ENCODE data around the gene ADAMTS2. TPM values are rescaled to one million over a fixed set of nuclear protein-coding genes. Genes with fewer than 3 reads are reported as not detected.

The ADAMTS2 gene
- total RNA-seq, 1 donor from 2014 or later, result 25.5 TPM

- no peak for DNase-seq (ENCODE audit: low read depth)
Observed at GRCh38 chr5:179373101-179373934, 28.1 kb upstream of the ADAMTS2 start.

- DNase-seq (ENCODE audit: low read depth), result peak; percentile 79
Observed at GRCh38 chr5:179371681-179372680, 26.7 kb upstream of the ADAMTS2 start.

GRCh38 chr5:179371121-179371510, 25.9 kb upstream of the ADAMTS2 start:
- DNase-seq (ENCODE audit: low read depth), result no peak

GRCh38 chr5:179370490-179371120, 25.3 kb upstream of the ADAMTS2 start:
- DNase-seq (ENCODE audit: low read depth), result no peak

- DNase-seq (ENCODE audit: low read depth), result no peak
Observed at GRCh38 chr5:179369530-179369884, 24.2 kb upstream of the ADAMTS2 start.

GRCh38 chr5:179368806-179369529, 23.7 kb upstream of the ADAMTS2 start:
- no peak for DNase-seq (ENCODE audit: low read depth)

- DNase-seq (ENCODE audit: low read depth), result no peak
Observed at GRCh38 chr5:179368126-179368805, 23.0 kb upstream of the ADAMTS2 start.

- no peak for DNase-seq (ENCODE audit: low read depth)
Observed at GRCh38 chr5:179367491-179367890, 22.2 kb upstream of the ADAMTS2 start.

- no peak for DNase-seq (ENCODE audit: low read depth)
Observed at GRCh38 chr5:179362355-179362754, 17.1 kb upstream of the ADAMTS2 start.

GRCh38 chr5:179361037-179361603, 15.9 kb upstream of the ADAMTS2 start:
- no peak for DNase-seq (ENCODE audit: low read depth)

GRCh38 chr5:179357031-179357430, 11.8 kb upstream of the ADAMTS2 start:
- DNase-seq (ENCODE audit: low read depth), result no peak

GRCh38 chr5:179355976-179356974, 11.0 kb upstream of the ADAMTS2 start:
- DNase-seq (ENCODE audit: low read depth), result no peak

- DNase-seq (ENCODE audit: low read depth), result no peak
Observed at GRCh38 chr5:179354305-179354882, 9.1 kb upstream of the ADAMTS2 start.

GRCh38 chr5:179348843-179349242, 3.6 kb upstream of the ADAMTS2 start:
- no peak for DNase-seq (ENCODE audit: low read depth)

- DNase-seq (ENCODE audit: low read depth), result no peak
Observed at GRCh38 chr5:179348011-179348530, 2.8 kb upstream of the ADAMTS2 start.

- DNase-seq (ENCODE audit: low read depth), result no peak
Observed at GRCh38 chr5:179347581-179347980, 2.3 kb upstream of the ADAMTS2 start.

- DNase-seq (ENCODE audit: low read depth), result no peak
Observed at GRCh38 chr5:179346875-179347274, 1.6 kb upstream of the ADAMTS2 start.

GRCh38 chr5:179346401-179346800, 1.1 kb upstream of the ADAMTS2 start:
- no peak for DNase-seq (ENCODE audit: low read depth)
